OCI-LY1 (cell line): Measurements from ENCODE around the gene GSK3B.

Experiments
- H2AFZ ChIP-seq: fragments of 200-600 bp; sonication (generic), shearing (Covaris generic); 2 replicates; pipeline ENCODE4 v1.6.0; 2014; ENCODE audit warnings: antibody characterized with exemption, mild to moderate bottlenecking, low read length
- H3F3A ChIP-seq: fragments of 200-600 bp; sonication (generic), shearing (Covaris generic); 2 replicates; pipeline ENCODE4 v1.6.0; 2014; ENCODE audit warnings: mild to moderate bottlenecking, antibody characterized with exemption, low read length, moderate library complexity; ENCODE audit not compliant: insufficient read depth
- H3K27ac ChIP-seq: fragments of 200-600 bp; sonication (generic); 2 replicates; pipeline ENCODE4 v1.5.1; 2014; ENCODE audit warnings: low read length, mixed run types, mild to moderate bottlenecking, low read depth; ENCODE audit not compliant: poor library complexity, severe bottlenecking
- H3K27me3 ChIP-seq: fragments of 200-600 bp; sonication (generic); 2 replicates; pipeline ENCODE4 v1.6.0; 2014; ENCODE audit warnings: antibody characterized with exemption, mild to moderate bottlenecking, low read length, moderate library complexity; ENCODE audit not compliant: insufficient read depth
- H3K36me3 ChIP-seq: fragments of 200-600 bp; sonication (generic); 2 replicates; pipeline ENCODE4 v1.6.1; 2014; ENCODE audit warnings: mild to moderate bottlenecking, antibody characterized with exemption, low read length, moderate library complexity, mixed read lengths; ENCODE audit not compliant: insufficient read depth
- H3K4me1 ChIP-seq: fragments of 200-600 bp; sonication (generic); 2 replicates; pipeline ENCODE4 v1.5.1; 2014; ENCODE audit warnings: mild to moderate bottlenecking, low read length, moderate library complexity; ENCODE audit not compliant: insufficient read depth, severe bottlenecking
- H3K4me2 ChIP-seq: fragments of 200-600 bp; sonication (generic), shearing (Covaris generic); 2 replicates; pipeline ENCODE4 v1.6.1; 2014; ENCODE audit warnings: low read length
- H3K4me3 ChIP-seq: fragments of 200-600 bp; sonication (generic); 2 replicates; pipeline ENCODE4 v1.5.1; 2014; ENCODE audit warnings: low read length, low read depth, mild to moderate bottlenecking, mixed read lengths; ENCODE audit not compliant: poor library complexity, severe bottlenecking
- H3K79me2 ChIP-seq: fragments of 200-600 bp; shearing (Covaris generic); 2 replicates; pipeline ENCODE4 v1.6.1; 2016; ENCODE audit warnings: mixed run types, low read length, mixed read lengths; ENCODE audit not compliant: insufficient read depth
- H3K9ac ChIP-seq: fragments of 200-600 bp; sonication (generic), shearing (Covaris generic); 2 replicates; pipeline ENCODE4 v1.6.1; 2014; ENCODE audit warnings: mild to moderate bottlenecking, low read length, mixed read lengths
- H3K9me2 ChIP-seq: fragments of 200-600 bp; sonication (generic), shearing (Covaris generic); 2 replicates; pipeline ENCODE4 v1.6.1; 2014; ENCODE audit warnings: low read depth, mild to moderate bottlenecking, low read length, mixed read lengths
- H3K9me3 ChIP-seq: fragments of 200-600 bp; shearing (Covaris generic); 2 replicates; pipeline ENCODE4 v1.6.1; 2014; ENCODE audit warnings: low read length, mixed read lengths
- H4K20me1 ChIP-seq: fragments of 200-600 bp; sonication (generic), shearing (Covaris generic); 2 replicates; pipeline ENCODE4 v1.6.0; 2016; ENCODE audit warnings: mild to moderate bottlenecking, low read length; ENCODE audit not compliant: insufficient read depth
- EZH2 ChIP-seq: fragments of 200-600 bp; sonication (generic), shearing (Covaris generic); IDR thresholded peaks from 2 replicates; pipeline ENCODE4 v1.8.0; 2017; ENCODE audit warnings: borderline replicate concordance, mixed run types, mild to moderate bottlenecking, antibody characterized with exemption, low read length, moderate library complexity, mixed read lengths
- TF ChIP-seq, protein P1 (sequence below): fragments of 200-600 bp; sonication (generic), shearing (Covaris generic); IDR thresholded peaks from 2 replicates; pipeline ENCODE4 v1.5.1; 2017; ENCODE audit warnings: mild to moderate bottlenecking, antibody characterized with exemption, low read length, moderate library complexity, mixed read lengths

The GSK3B gene

DNA sequence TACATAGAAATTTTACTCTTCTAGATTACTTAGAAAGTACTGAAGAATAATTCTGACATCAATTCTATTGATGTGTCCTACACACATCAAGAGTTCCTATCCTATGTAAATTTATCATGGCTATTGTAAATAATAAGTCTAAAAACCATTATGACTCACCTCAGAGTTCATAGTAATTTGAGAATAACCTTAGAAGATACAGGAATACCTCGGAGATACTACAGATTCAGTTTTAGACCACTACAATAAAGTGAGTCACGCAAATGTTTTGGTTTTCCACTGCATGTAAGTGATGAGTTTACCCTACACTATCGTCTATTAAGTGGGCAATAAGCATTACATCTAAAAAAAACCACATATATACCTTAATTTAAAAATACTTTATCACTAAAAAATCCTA, 237.6 kb downstream of the GSK3B start:
- no peak overlapping the region for H3K4me3 ChIP-seq
- no peaks in the 10 kb centered on the region for H3K79me2 ChIP-seq
- no peaks in the 10 kb centered on the region for H3F3A ChIP-seq
- H3K9me2 ChIP-seq, result no peaks in the 10 kb centered on the region
- TF ChIP-seq EZH2, result no peak
- TF ChIP-seq, protein P1, sequence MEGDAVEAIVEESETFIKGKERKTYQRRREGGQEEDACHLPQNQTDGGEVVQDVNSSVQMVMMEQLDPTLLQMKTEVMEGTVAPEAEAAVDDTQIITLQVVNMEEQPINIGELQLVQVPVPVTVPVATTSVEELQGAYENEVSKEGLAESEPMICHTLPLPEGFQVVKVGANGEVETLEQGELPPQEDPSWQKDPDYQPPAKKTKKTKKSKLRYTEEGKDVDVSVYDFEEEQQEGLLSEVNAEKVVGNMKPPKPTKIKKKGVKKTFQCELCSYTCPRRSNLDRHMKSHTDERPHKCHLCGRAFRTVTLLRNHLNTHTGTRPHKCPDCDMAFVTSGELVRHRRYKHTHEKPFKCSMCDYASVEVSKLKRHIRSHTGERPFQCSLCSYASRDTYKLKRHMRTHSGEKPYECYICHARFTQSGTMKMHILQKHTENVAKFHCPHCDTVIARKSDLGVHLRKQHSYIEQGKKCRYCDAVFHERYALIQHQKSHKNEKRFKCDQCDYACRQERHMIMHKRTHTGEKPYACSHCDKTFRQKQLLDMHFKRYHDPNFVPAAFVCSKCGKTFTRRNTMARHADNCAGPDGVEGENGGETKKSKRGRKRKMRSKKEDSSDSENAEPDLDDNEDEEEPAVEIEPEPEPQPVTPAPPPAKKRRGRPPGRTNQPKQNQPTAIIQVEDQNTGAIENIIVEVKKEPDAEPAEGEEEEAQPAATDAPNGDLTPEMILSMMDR, result no peak
- H2AFZ ChIP-seq, result no peak overlapping the region
- no peak overlapping the region for H3K4me2 ChIP-seq
- no peaks in the 10 kb centered on the region for H4K20me1 ChIP-seq
- H3K27ac ChIP-seq, result no peak overlapping the region
- H3K36me3 ChIP-seq, result peaks cover 39% of the 10 kb centered on the region
- no peaks in the 10 kb centered on the region for H3K9me3 ChIP-seq
- no peaks in the 10 kb centered on the region for H3K4me1 ChIP-seq
- no peak overlapping the region for H3K9ac ChIP-seq
- no peaks in the 10 kb centered on the region for H3K27me3 ChIP-seq

DNA sequence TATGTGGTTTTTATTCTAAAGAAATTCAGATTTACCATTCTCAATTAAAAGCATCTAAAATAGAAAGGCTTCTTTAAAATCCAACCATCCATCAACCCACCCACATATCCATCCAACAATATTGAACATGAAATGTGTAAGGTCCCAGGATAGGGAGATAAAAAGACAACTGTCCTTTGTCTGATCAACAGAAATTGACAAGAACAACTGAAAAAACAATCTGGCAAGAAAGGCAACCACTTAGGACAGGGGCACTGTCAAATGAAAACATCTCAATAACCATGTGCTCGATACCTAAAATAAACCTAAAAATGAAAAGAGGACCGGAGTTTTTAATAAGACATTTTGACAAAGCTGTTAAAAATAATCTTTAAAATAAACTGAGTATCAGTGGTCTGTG, 245.1 kb downstream of the GSK3B start:
- Histone ChIP-seq H2AFZ (no peak overlapping the region), H3K79me2 (no peaks in the 10 kb centered on the region)

DNA sequence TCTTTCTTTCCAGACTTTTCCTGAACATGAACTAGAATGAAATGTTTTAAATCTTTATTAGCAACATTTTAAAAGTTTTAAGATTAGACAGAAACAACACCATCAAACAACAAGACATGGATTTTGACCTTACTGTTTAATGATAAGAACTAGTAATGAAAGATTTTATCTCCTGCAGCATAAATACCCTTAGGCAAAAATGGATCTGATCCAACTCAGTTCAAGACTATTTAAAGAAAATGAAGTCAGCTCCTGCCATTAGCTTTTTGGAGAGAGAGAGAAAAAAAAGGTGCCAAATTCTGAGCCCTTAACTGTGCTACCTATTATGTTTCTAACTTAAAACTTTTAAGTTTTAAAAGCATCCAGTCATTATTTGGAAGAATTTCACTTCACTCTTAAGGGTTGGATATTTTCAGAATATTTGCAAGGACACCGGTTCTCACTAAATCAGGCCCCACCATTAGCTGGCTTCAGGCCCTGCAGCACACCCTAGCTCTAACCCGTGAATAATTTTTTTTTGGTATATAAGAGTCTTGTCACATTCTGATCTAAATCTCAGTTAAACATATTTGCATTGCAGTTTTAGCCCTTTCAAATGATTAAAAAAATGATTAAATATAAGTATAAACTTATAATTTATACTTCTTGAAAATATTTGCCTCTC, 252.3 kb downstream of the GSK3B start:
- Histone ChIP-seq H2AFZ (no peak overlapping the region), H3K4me2 (no peak overlapping the region), H3K4me3 (no peak overlapping the region), H3K4me1 (no peaks in the 10 kb centered on the region), H3K9ac (no peak overlapping the region), H3K9me3 (no peaks in the 10 kb centered on the region), H3K9me2 (no peaks in the 10 kb centered on the region), H3K79me2 (no peaks in the 10 kb centered on the region), H3K27ac (no peak overlapping the region), H3F3A (no peaks in the 10 kb centered on the region), H3K36me3 (peaks cover 4% of the 10 kb centered on the region; the same call in 1 of the 2 replicates), H4K20me1 (no peaks in the 10 kb centered on the region), H3K27me3 (no peaks in the 10 kb centered on the region)
- no peak for TF ChIP-seq EZH2
- TF ChIP-seq, protein P1, result no peak

More for the DNA sequence above, 245.1 kb downstream of the GSK3B start:
- no peaks in the 10 kb centered on the region for H3K36me3 ChIP-seq
- H3K27ac ChIP-seq, result no peak overlapping the region
- no peaks in the 10 kb centered on the region for H3K4me1 ChIP-seq
- no peaks in the 10 kb centered on the region for H3K27me3 ChIP-seq
- no peak for TF ChIP-seq EZH2
- TF ChIP-seq, protein P1, result no peak
- no peaks in the 10 kb centered on the region for H3K9me2 ChIP-seq
- no peak overlapping the region for H3K9ac ChIP-seq
- H3K4me2 ChIP-seq, result no peak overlapping the region
- no peaks in the 10 kb centered on the region for H3K9me3 ChIP-seq
- H3K4me3 ChIP-seq, result no peak overlapping the region
- no peaks in the 10 kb centered on the region for H4K20me1 ChIP-seq
- H3F3A ChIP-seq, result no peaks in the 10 kb centered on the region
